ENCODE data around the gene IFITM5.

DNA sequence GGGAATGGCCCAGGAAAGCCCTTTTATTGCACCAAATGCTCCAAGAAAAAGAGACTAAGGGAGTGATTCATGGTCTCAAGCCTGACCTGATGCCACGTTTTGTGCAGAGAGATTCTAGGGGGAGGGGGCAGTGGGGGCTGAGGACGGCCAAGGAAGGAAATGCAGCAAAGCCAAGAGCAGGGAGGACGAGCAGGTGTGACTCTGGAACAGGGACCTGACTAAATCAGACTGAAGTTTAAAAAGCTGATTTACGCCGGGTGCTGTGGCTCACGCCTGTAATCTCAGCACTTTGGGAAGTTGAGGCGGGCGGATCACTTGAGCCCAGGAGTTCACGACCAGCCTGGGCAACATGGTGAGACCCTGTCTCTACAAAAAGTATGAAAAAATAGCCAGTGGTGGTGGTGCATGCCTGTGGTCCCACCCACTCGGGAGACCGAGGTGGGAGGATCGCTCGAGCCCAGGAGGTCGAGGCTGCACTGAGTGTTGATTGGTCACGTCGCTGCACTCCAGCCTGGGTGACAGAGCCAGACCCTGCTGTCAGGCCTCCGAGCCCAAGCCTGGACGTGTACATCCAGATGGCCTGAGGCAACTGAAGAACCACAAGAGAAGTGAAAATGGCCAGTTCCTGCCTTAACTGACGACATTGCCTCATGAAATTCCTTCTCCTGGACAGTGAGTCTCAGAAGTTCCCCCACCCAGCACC, 32.2 kb upstream of the IFITM5 start:
- TF ChIP-seq, protein P1, sequence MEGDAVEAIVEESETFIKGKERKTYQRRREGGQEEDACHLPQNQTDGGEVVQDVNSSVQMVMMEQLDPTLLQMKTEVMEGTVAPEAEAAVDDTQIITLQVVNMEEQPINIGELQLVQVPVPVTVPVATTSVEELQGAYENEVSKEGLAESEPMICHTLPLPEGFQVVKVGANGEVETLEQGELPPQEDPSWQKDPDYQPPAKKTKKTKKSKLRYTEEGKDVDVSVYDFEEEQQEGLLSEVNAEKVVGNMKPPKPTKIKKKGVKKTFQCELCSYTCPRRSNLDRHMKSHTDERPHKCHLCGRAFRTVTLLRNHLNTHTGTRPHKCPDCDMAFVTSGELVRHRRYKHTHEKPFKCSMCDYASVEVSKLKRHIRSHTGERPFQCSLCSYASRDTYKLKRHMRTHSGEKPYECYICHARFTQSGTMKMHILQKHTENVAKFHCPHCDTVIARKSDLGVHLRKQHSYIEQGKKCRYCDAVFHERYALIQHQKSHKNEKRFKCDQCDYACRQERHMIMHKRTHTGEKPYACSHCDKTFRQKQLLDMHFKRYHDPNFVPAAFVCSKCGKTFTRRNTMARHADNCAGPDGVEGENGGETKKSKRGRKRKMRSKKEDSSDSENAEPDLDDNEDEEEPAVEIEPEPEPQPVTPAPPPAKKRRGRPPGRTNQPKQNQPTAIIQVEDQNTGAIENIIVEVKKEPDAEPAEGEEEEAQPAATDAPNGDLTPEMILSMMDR (IDR thresholded peaks at IDR 0.05) = no peak
- no peak for TF ChIP-seq POLR2A (IDR thresholded peaks at IDR 0.05)

Data from right lobe of liver (tissue), 4 donors.